ENCODE data around the gene OLFML2A. TPM values are rescaled to one million over a fixed set of nuclear protein-coding genes. Genes with fewer than 3 reads are reported as not detected.

OLFML2A gene
- polyA plus RNA-seq, 3 donors, result 0.03 to 0.25 TPM; not detected in 1

GRCh38 chr9:124846969-124847368 is 70.0 kb downstream of the OLFML2A start:
- no peaks in the 10 kb centered on the region for H3K9me3 ChIP-seq (replicated peaks in 1 of 2; ENCODE audit: control insufficient read depth in 1 of 2, insufficient read depth in 1 of 2, low read length in 2 of 2)
- Mint-ChIP-seq H3K27ac (no peak overlapping the region), H3K9me3 (peaks cover 0 to 2% (median 0%) of the 10 kb centered on the region in 7 donors), H3K4me3 (no peak overlapping the region), H3K27me3 (ENCODE audit: low read depth in 3 of 3) (peaks cover 4 to 6% (median 5%) of the 10 kb centered on the region in 3 donors), H3K4me1 (no peaks in the 10 kb centered on the region), H3K36me3 (no peaks in the 10 kb centered on the region)
- TF ChIP-seq CTCF (IDR thresholded peaks at IDR 0.05), result no peak
- H2AFZ ChIP-seq (ENCODE audit: insufficient read depth, low read depth, low read length, poor library complexity, severe bottlenecking), result no peak overlapping the region
- H3K27ac ChIP-seq (ENCODE audit: low read depth in 1 of 2, low read length in 2 of 2), result no peak overlapping the region
- H3K27me3 ChIP-seq (ENCODE audit: control insufficient read depth in 2 of 2, insufficient read depth in 2 of 2, low read length in 2 of 2), result no peaks in the 10 kb centered on the region
- no peak overlapping the region for H3K4me2 ChIP-seq (replicated peaks; ENCODE audit: extremely low read depth, low read length, poor library complexity, severe bottlenecking)
- H3K4me3 ChIP-seq (replicated peaks in 1 of 3; ENCODE audit: low read depth in 2 of 3, low read length in 3 of 3), result no peak overlapping the region
- no peaks in the 10 kb centered on the region for H3K4me1 ChIP-seq (ENCODE audit: control insufficient read depth in 1 of 2, insufficient read depth in 2 of 2, low read length in 2 of 2)
- H3K9ac ChIP-seq (ENCODE audit: insufficient read depth, low read length, poor library complexity, severe bottlenecking), result no peak overlapping the region
- 80% methylated on average over 1 of the region's 6 CpGs for WGBS (ENCODE audit: insufficient coverage)
- no peaks in the 10 kb centered on the region for H4K20me1 ChIP-seq (ENCODE audit: insufficient read depth, low read length)
- no peaks in the 10 kb centered on the region for H3K36me3 ChIP-seq (replicated peaks in 1 of 2; ENCODE audit: control insufficient read depth in 1 of 2, insufficient read depth in 2 of 2, low read length in 2 of 2)
- H3K79me2 ChIP-seq (ENCODE audit: insufficient read depth, low read length), result no peaks in the 10 kb centered on the region
- DNase-seq, result no peak
- intact Hi-C loops (cut with micrococcal nuclease), result no loop called here

- Mint-ChIP-seq H3K4me3 (no peak overlapping the region), H3K4me1 (peaks cover 8% of the 10 kb centered on the region), H3K27me3 (ENCODE audit: low read depth in 3 of 3) (peaks cover 6 to 13% (median 6%) of the 10 kb centered on the region in 3 donors), H3K36me3 (no peaks in the 10 kb centered on the region), H3K9me3 (peaks cover 0 to 2% (median 0%) of the 10 kb centered on the region in 7 donors), H3K27ac (no peak overlapping the region)
- intact Hi-C loops (cut with micrococcal nuclease), result loop anchor here (5.0 kb wide), 2 partner anchors 138 to 232 kb away; no protein-coding TSS in a partner anchor
- Histone ChIP-seq H3K27ac (ENCODE audit: low read depth in 1 of 2, low read length in 2 of 2) (no peak overlapping the region), H3K9me3 (replicated peaks in 1 of 2; ENCODE audit: control insufficient read depth in 1 of 2, insufficient read depth in 1 of 2, low read length in 2 of 2) (no peaks in the 10 kb centered on the region), H3K9ac (ENCODE audit: insufficient read depth, low read length, poor library complexity, severe bottlenecking) (no peak overlapping the region), H3K4me1 (ENCODE audit: control insufficient read depth in 1 of 2, insufficient read depth in 2 of 2, low read length in 2 of 2) (peaks cover 7 to 13% of the 10 kb centered on the region in 2 donors), H3K27me3 (ENCODE audit: control insufficient read depth in 2 of 2, insufficient read depth in 2 of 2, low read length in 2 of 2) (no peaks in the 10 kb centered on the region), H3K79me2 (ENCODE audit: insufficient read depth, low read length) (no peaks in the 10 kb centered on the region), H3K4me2 (replicated peaks; ENCODE audit: extremely low read depth, low read length, poor library complexity, severe bottlenecking) (no peak overlapping the region), H3K4me3 (replicated peaks in 1 of 3; ENCODE audit: low read depth in 2 of 3, low read length in 3 of 3) (no peak overlapping the region), H4K20me1 (ENCODE audit: insufficient read depth, low read length) (no peaks in the 10 kb centered on the region), H3K36me3 (replicated peaks in 1 of 2; ENCODE audit: control insufficient read depth in 1 of 2, insufficient read depth in 2 of 2, low read length in 2 of 2) (no peaks in the 10 kb centered on the region), H2AFZ (ENCODE audit: insufficient read depth, low read depth, low read length, poor library complexity, severe bottlenecking) (no peak overlapping the region)
- no peak for TF ChIP-seq CTCF (IDR thresholded peaks at IDR 0.05)
- no peak for DNase-seq
- WGBS (ENCODE audit: insufficient coverage), result 95% methylated on average over 9 of the region's 10 CpGs
Measured at GRCh38 chr9:124849801-124850200, 72.9 kb downstream of the OLFML2A start.
